Measurements from ENCODE around the gene VCAN.
A peak's percentile ranks its signal among the peaks of the same experiment; 100 is the strongest.

VCAN gene

GRCh38 chr5:83540783-83541182 is 69.2 kb downstream of the VCAN start:
- no peak for DNase-seq

- no peak for DNase-seq
Observed at GRCh38 chr5:83542839-83543238, 71.3 kb downstream of the VCAN start.

- no peak for DNase-seq
Observed at GRCh38 chr5:83543898-83544297, 72.4 kb downstream of the VCAN start.

GRCh38 chr5:83547161-83547560 is 75.6 kb downstream of the VCAN start:
- no peak for DNase-seq

DNA sequence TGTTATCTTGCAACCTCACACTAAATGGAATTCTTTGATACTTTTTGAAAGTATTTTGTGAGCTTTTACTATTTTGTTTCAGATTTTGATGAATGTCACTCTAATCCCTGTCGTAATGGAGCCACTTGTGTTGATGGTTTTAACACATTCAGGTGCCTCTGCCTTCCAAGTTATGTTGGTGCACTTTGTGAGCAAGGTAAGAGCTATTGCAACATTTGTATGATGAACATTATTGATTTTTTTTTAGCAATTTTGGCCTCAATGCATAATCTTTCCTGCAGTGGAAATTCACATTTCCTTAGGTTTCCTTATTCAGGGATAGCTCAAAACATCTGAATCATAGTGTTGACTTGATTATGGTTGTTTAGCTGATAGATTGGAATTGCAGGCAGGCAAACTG is 76.3 kb downstream of the VCAN start:
- no peak for DNase-seq

DNA sequence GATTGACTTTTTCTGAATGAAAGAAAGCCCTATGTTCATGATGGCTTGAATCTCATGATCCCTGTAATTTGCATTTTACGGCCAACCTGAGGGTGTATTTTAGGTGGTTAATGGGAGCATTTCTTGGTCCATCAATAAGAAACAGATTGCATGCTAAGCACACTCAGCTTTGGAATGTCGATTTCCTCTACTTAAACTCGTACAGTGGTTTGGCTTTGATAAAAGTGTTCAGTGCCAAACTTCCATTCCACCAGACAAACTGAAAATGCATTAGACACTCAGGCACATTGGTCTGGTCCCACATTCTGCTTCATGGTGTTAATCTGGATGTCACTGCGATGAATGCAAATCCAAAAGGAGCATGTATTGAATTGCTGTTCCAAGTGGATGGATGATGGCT is 77.0 kb downstream of the VCAN start:
- no peak for DNase-seq

DNA sequence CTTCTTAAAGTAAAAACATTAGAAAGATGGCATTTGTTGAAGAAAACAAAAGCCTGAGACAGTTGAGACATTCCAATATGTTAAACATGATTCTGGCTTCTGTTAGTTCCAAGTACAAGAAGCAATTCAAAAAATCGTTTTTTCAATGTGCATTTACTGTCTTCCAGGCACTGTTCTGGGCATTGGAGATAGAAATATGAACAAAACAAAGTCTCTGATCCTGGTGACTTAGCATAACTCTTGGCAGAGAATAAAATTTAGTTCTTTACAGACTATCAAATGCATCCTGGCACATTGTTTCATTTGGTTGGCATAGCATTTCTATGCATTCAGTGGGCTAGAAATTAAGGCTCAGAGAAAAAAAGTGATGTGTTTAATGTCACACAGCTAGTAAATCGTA is 77.5 kb downstream of the VCAN start:
- DNase-seq = no peak

DNA sequence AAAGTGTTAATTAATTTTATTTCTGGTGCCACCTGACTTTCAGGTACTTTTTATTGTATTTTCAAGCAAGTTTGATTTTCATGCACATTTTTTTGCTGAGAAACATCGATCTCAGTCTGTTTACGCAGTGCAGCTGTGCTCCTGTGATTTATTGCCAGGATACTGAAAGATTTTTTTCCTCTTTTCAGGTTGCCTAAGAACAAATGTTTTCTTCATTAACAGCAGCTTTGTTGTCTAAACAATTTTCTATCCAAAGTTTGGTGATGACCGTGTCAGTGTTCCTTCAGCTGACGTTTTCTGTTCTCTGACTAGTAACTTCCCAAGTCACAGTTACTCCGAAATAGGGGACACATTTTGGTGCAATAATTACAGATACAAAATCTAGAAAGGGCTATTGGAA is 78.1 kb downstream of the VCAN start:
- DNase-seq = no peak

- DNase-seq = no peak
Observed at GRCh38 chr5:83551821-83552220, 80.3 kb downstream of the VCAN start.

- DNase-seq = no peak
Observed at GRCh38 chr5:83552275-83552674, 80.7 kb downstream of the VCAN start.

DNA sequence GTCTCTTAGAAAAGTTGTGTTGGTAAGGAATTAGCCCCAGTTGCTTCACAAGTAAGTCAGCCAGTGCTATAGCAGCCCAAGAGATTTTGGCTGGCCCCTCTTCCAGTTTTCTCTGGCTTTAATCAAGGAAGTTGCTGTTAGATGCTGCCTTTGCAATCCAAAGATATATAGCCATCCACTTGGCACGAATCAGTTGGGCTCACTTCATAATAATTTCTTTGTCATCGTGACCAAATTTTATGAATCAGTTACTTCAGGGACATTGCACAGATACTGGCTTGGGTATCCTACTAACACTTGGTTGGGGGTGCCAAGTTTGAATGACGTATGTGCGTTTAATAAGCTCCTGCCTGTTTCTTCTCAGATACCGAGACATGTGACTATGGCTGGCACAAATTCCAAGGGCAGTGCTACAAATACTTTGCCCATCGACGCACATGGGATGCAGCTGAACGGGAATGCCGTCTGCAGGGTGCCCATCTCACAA is 81.5 kb downstream of the VCAN start:
- DNase-seq = no peak

DNA sequence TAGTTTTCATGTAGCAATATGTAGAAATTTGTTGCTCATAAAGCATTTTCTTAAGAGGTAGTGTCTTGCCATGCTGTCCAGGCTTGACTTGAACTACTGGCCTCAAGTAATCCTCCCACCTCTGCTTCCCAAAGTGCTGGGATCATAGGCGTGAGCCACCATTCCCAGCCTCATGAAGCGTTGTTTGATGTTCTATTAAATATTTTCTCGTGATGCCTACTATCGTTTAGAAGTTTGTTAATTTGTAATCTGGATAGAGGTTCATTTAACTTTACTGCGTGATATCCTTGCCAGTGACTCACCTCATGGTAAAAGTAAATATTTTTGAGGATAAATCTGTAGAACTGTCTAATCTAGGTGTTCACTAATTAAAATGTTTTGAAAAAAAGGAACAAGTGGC is 82.6 kb downstream of the VCAN start:
- no peak for DNase-seq

DNA sequence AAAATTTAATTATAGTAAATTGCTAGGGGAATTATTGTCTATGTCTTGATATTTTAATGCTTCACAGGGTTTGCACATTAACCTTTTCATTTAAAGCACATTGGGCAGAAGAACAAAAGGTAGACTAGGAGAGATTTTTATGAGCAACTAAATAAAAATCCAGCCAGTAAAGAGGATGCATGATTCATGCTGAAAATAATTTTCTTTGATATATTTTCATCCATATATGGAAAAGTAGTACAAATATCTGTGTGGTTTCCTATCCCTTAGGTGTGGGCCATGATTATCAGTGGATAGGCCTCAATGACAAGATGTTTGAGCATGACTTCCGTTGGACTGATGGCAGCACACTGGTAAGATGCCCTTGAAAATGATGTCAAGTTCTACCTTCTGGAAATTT is 83.1 kb downstream of the VCAN start:
- DNase-seq = no peak

DNA sequence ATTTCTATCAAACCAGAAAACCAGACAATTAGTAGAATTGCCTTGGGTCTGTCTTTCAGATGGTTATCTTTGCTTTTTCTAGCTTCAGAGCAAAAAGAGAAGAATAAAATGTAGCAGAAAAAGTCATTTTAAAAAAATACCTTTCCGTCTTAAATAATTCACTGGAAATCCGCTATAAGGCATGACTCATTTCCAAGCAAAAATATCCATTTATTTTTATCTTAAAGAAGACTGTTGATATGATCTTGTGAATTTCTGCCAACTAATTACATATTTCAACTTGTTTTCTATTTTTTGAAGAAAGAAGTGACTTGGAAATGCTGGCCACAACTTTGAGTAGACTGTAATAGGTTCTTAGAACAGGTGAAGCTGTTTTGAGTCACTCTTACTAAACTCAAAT is 83.7 kb downstream of the VCAN start:
- DNase-seq = no peak

DNA sequence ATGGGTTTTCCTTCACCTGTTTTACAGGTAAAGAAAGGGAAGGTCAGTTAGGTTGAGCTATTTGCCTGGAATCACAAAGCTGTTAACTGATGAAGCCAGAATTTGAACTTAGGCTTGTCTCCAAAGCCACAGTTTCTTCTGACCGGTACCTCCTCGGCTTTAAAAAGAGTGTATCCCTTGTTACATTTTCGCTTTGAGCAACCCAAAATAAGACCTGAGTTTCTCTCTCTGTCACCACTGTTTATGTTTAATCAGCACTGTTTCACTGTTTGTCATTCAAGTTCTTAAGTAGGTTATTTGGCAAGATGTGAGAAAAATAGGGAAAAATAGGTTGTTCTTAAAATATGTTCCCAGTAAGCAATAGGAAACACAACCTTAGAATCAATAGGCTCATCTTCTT is 84.6 kb downstream of the VCAN start:
- DNase-seq = no peak

- DNase-seq = no peak
Observed at GRCh38 chr5:83559118-83559785, 87.7 kb downstream of the VCAN start.

DNA sequence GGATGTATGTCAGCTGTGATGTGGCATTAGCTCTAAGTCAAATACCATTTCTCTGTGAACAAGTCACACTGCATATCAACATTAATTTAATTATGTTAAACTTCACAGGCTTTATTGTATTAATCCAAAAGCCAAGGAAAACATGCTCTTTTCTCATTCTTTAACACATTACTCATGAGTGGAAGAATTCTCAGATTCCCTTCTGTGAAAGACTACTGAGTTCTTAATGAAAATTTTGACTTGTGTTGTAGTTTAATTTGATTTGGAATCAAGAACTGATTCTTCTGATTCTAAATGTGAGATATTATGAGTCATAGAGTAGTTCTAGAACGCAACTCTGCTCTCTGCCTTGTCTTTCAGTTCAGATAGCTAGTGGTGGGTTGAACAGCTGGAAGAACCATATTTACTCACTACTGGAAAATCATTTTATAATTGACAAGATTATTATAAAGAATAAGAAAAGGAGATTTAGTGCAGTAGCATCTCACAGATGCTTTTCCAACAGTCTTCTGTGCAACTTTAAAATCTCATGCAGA is 90.6 kb downstream of the VCAN start:
- DNase-seq = no peak

GRCh38 chr5:83562791-83563557 is 91.4 kb downstream of the VCAN start:
- DNase-seq = no peak

- no peak for DNase-seq
Observed at GRCh38 chr5:83563631-83564030, 92.1 kb downstream of the VCAN start.

GRCh38 chr5:83564069-83564749 is 92.7 kb downstream of the VCAN start:
- peak; percentile 2 for DNase-seq

- DNase-seq = no peak
Observed at GRCh38 chr5:83567741-83568140, 96.2 kb downstream of the VCAN start.

- DNase-seq = no peak
Observed at GRCh38 chr5:83568186-83568585, 96.6 kb downstream of the VCAN start.

- DNase-seq = no peak
Observed at GRCh38 chr5:83570916-83571315, 99.4 kb downstream of the VCAN start.

DNA sequence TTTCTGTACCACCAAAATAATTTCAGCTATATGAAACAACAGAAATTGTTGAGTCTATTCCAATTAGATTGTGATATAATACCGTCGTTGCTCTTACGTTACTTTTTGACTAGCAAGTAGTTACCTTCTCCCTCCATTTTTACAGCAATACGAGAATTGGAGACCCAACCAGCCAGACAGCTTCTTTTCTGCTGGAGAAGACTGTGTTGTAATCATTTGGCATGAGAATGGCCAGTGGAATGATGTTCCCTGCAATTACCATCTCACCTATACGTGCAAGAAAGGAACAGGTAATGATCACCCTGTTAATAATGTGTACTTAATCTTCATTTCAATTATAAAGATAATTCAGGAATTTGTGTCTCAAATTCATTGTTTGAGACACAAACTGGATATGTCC is 100.7 kb downstream of the VCAN start:
- DNase-seq = no peak
